Liver (tissue), 9 donors: Measurements from ENCODE around the gene GNB1. TPM values are rescaled to one million over a fixed set of nuclear protein-coding genes. Genes with fewer than 3 reads are reported as not detected.
"Not testable (repeated sequence)": the region's sequence is repeated elsewhere in the genome, so short reads cannot be mapped to it uniquely, and the experiment has no call there.

Experiments used
- DNase-seq: peaks from one replicate; pipeline ENCODE4 v3.0.0-alpha.2; 2017; ENCODE audit warnings: low spot score
- H3K27ac ChIP-seq, 2 donors: one replicate each; pipeline ENCODE4 v1.7.0; 2013; ENCODE audit warnings: inconsistent platforms in 2 of 2, low read length in 2 of 2, control low read depth in 1 of 2, low read depth in 1 of 2, mild to moderate bottlenecking in 1 of 2
- H3K27me3 ChIP-seq, 4 donors: one replicate each; pipeline versions ENCODE4 v1.6.1 to v1.7.0; 2013; ENCODE audit warnings: low read length in 3 of 4, inconsistent platforms in 1 of 4, mild to moderate bottlenecking in 1 of 4, moderate library complexity in 1 of 4; ENCODE audit not compliant: control insufficient read depth in 4 of 4, insufficient read depth in 4 of 4
- H3K36me3 ChIP-seq, 4 donors: one replicate each; pipeline versions ENCODE4 v1.6.1 to v1.7.0; 2013; ENCODE audit warnings: low read length in 3 of 4, mild to moderate bottlenecking in 3 of 4, low read depth in 1 of 4, moderate library complexity in 1 of 4; ENCODE audit not compliant: control insufficient read depth in 4 of 4, insufficient read depth in 3 of 4
- H3K4me1 ChIP-seq, 4 donors: one replicate each; pipeline versions ENCODE4 v1.6.1 to v1.7.0; 2013; ENCODE audit warnings: low read length in 3 of 4, mild to moderate bottlenecking in 3 of 4, moderate library complexity in 1 of 4; ENCODE audit not compliant: control insufficient read depth in 4 of 4, insufficient read depth in 4 of 4
- H3K4me3 ChIP-seq, 3 donors: one replicate each; pipeline versions ENCODE4 v1.6.1 to v1.7.0; 2013; ENCODE audit warnings: low read length in 3 of 3, control low read depth in 1 of 3, low read depth in 1 of 3, mild to moderate bottlenecking in 1 of 3
- H3K9ac ChIP-seq, 2 donors: one replicate each; pipeline ENCODE4 v1.7.0; 2013; ENCODE audit warnings: low read length in 2 of 2, mild to moderate bottlenecking in 2 of 2, moderate library complexity in 2 of 2, control low read depth in 1 of 2, low read depth in 1 of 2
- H3K9me3 ChIP-seq, 4 donors: one replicate each; pipeline versions ENCODE4 v1.6.1 to v1.7.0; 2013; ENCODE audit warnings: low read length in 3 of 4; ENCODE audit not compliant: control insufficient read depth in 4 of 4
- ATF3 ChIP-seq: IDR thresholded peaks from 2 replicates; pipeline ENCODE4 v1.6.1; 2016; ENCODE audit warnings: antibody characterized with exemption
- EGR1 ChIP-seq, 2 donors: IDR thresholded peaks; 2 replicates each; pipeline ENCODE4 v1.6.1; 2016 to 2018; ENCODE audit warnings: antibody characterized with exemption in 2 of 2, low read depth in 2 of 2
- FOXA1 ChIP-seq: IDR thresholded peaks from 2 replicates; pipeline ENCODE4 v1.6.1; 2016; ENCODE audit warnings: antibody characterized with exemption
- FOXA2 ChIP-seq: IDR thresholded peaks from 2 replicates; pipeline ENCODE4 v1.6.1; 2016; ENCODE audit warnings: antibody characterized with exemption
- GABPA ChIP-seq, 2 donors: IDR thresholded peaks in 1 of 2; conservative IDR thresholded peaks in 1 of 2; 2 replicates each; pipeline ENCODE4 v1.6.1; 2016; ENCODE audit warnings: antibody characterized with exemption in 2 of 2, mild to moderate bottlenecking in 1 of 2, moderate library complexity in 1 of 2
- HNF4A ChIP-seq, 2 donors: conservative IDR thresholded peaks; 2 replicates each; pipeline ENCODE4 v1.6.1; 2016; ENCODE audit warnings: antibody characterized with exemption in 2 of 2, mild to moderate bottlenecking in 2 of 2
- HNF4G ChIP-seq: IDR thresholded peaks from 2 replicates; pipeline ENCODE4 v1.6.1; 2016; ENCODE audit warnings: antibody characterized with exemption
- JUND ChIP-seq, 2 donors: IDR thresholded peaks; 2 replicates each; pipeline ENCODE4 v1.6.1; 2016; ENCODE audit warnings: antibody characterized with exemption in 2 of 2
- NR2F2 ChIP-seq: IDR thresholded peaks from 2 replicates; pipeline ENCODE4 v1.6.1; 2016; ENCODE audit warnings: antibody characterized with exemption
- RAD21 ChIP-seq, 2 donors: IDR thresholded peaks; 2 replicates each; pipeline ENCODE4 v1.6.1; 2016; ENCODE audit warnings: antibody characterized with exemption in 2 of 2, mild to moderate bottlenecking in 2 of 2
- REST ChIP-seq: IDR thresholded peaks from 2 replicates; pipeline ENCODE4 v1.6.1; 2016; ENCODE audit warnings: antibody characterized with exemption, mild to moderate bottlenecking
- RXRA ChIP-seq, 2 donors: IDR thresholded peaks; 2 replicates each; pipeline ENCODE4 v1.6.1; 2017 to 2018; ENCODE audit warnings: antibody characterized with exemption in 2 of 2, mild to moderate bottlenecking in 1 of 2
- SP1 ChIP-seq: IDR thresholded peaks from 2 replicates; pipeline ENCODE4 v1.6.1; 2018; ENCODE audit warnings: antibody characterized with exemption, mild to moderate bottlenecking
- TAF1 ChIP-seq: conservative IDR thresholded peaks from 2 replicates; pipeline ENCODE4 v1.6.1; 2016; ENCODE audit warnings: antibody characterized with exemption, mild to moderate bottlenecking
- YY1 ChIP-seq: IDR thresholded peaks from 2 replicates; pipeline ENCODE4 v1.6.1; 2016; ENCODE audit warnings: antibody characterized with exemption, mild to moderate bottlenecking
- WGBS: extraction: QIAGEN DNeasy Blood & Tissue Kit; methylation state at CpG from one replicate; pipeline ENCODE4 v1.1.7; 2013; 5-methylcytosine and 5-hydroxymethylcytosine counted together
- polyA plus RNA-seq, 2 donors: library from polyadenylated mRNA; stranded (reverse) in 1 of 2; unstranded in 1 of 2; fragments of 200-250 nt in 1 of 2; fragments of >200 nt in 1 of 2; fragmentation: Nextera tagmentation in 1 of 2; extraction: Ambion mirVana in 1 of 2; gene quantifications; one replicate each; pipeline versions ENCODE4 v1.2.1 to v1.2.3, GENCODE V29; 2013 to 2015
- total RNA-seq, 2 donors: library from RNA; depleted of rRNA; stranded (reverse); fragments of >200 nt; gene quantifications; one replicate each; pipeline ENCODE4 v1.2.3, GENCODE V29; 2014
- TF ChIP-seq, protein P1 (sequence below): fragments of 150-350 bp; IDR thresholded peaks from 2 replicates; pipeline ENCODE4 v1.5.1; 2017; ENCODE audit warnings: improper control_type of control experiment, low read depth, low read length; ENCODE audit not compliant: missing input control
- TF ChIP-seq, protein P2 (sequence below): IDR thresholded peaks from 2 replicates; pipeline ENCODE4 v1.6.1; 2016; ENCODE audit warnings: antibody characterized with exemption
- TF ChIP-seq, protein P3 (sequence below): IDR thresholded peaks from 2 replicates; pipeline ENCODE4 v1.6.1; 2016; ENCODE audit warnings: antibody characterized with exemption
- donor health status: healthy.
- donor health status: healthy.
- donor health status: healthy.
- donor health status: healthy.
- donor health status: healthy.

The GNB1 gene
- total and polyA plus RNA-seq, 4 donors, result 22.3 to 68.5 (median 52.7) TPM

DNA sequence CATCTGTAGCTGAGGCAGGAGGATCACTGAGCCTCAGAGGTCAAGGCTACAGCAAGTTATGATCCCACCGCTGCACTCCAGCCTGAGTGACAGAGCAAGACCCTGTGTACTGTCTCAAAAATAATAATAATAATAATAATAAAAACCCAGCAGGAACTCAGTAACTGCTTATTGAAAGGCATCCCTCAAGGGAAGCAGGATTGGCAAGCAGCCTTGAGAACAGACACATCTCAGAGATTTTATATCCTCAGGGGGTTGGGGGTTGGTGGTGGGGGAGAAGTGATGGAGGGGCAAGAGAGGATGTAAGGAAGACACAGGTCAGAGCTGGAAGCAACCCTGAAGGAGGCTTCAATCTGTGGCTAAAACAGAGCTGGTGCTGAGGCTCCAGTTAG is 29.6 kb downstream of the GNB1 start:
- no peaks in the 10 kb centered on the region for H3K9me3 ChIP-seq
- H3K27me3 ChIP-seq, result no peaks in the 10 kb centered on the region
- H3K9ac ChIP-seq, result no peak overlapping the region
- H3K4me3 ChIP-seq, result no peak overlapping the region
- H3K36me3 ChIP-seq, result no peaks in the 10 kb centered on the region
- 71% methylated on average over 1 of the region's 1 CpG for WGBS
- DNase-seq, result no peak
- H3K4me1 ChIP-seq, result peaks cover 5 to 28% (median 12%) of the 10 kb centered on the region in 4 donors
- no peak overlapping the region for H3K27ac ChIP-seq
- TF ChIP-seq RAD21 (IDR thresholded peaks at IDR 0.05) (no peak), REST (no peak), ATF3 (no peak), GABPA (IDR thresholded peaks at IDR 0.05 in 1 of 2, conservative IDR thresholded peaks at IDR 0.05 in 1 of 2) (no peak), YY1 (no peak), FOXA1 (no peak), FOXA2 (no peak), NR2F2 (no peak), HNF4A (conservative IDR thresholded peaks at IDR 0.05) (no peak), SP1 (no peak), HNF4G (no peak), RXRA (IDR thresholded peaks at IDR 0.05) (no peak), JUND (IDR thresholded peaks at IDR 0.05) (no peak), EGR1 (IDR thresholded peaks at IDR 0.05; ENCODE audit: low read depth in 2 of 2) (no peak), TAF1 (no peak)
- TF ChIP-seq, protein P1, sequence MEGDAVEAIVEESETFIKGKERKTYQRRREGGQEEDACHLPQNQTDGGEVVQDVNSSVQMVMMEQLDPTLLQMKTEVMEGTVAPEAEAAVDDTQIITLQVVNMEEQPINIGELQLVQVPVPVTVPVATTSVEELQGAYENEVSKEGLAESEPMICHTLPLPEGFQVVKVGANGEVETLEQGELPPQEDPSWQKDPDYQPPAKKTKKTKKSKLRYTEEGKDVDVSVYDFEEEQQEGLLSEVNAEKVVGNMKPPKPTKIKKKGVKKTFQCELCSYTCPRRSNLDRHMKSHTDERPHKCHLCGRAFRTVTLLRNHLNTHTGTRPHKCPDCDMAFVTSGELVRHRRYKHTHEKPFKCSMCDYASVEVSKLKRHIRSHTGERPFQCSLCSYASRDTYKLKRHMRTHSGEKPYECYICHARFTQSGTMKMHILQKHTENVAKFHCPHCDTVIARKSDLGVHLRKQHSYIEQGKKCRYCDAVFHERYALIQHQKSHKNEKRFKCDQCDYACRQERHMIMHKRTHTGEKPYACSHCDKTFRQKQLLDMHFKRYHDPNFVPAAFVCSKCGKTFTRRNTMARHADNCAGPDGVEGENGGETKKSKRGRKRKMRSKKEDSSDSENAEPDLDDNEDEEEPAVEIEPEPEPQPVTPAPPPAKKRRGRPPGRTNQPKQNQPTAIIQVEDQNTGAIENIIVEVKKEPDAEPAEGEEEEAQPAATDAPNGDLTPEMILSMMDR, result no peak
- TF ChIP-seq, protein P2, sequence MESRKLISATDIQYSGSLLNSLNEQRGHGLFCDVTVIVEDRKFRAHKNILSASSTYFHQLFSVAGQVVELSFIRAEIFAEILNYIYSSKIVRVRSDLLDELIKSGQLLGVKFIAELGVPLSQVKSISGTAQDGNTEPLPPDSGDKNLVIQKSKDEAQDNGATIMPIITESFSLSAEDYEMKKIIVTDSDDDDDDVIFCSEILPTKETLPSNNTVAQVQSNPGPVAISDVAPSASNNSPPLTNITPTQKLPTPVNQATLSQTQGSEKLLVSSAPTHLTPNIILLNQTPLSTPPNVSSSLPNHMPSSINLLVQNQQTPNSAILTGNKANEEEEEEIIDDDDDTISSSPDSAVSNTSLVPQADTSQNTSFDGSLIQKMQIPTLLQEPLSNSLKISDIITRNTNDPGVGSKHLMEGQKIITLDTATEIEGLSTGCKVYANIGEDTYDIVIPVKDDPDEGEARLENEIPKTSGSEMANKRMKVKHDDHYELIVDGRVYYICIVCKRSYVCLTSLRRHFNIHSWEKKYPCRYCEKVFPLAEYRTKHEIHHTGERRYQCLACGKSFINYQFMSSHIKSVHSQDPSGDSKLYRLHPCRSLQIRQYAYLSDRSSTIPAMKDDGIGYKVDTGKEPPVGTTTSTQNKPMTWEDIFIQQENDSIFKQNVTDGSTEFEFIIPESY, result no peak
- TF ChIP-seq, protein P3, sequence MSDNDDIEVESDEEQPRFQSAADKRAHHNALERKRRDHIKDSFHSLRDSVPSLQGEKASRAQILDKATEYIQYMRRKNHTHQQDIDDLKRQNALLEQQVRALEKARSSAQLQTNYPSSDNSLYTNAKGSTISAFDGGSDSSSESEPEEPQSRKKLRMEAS, result no peak

DNA sequence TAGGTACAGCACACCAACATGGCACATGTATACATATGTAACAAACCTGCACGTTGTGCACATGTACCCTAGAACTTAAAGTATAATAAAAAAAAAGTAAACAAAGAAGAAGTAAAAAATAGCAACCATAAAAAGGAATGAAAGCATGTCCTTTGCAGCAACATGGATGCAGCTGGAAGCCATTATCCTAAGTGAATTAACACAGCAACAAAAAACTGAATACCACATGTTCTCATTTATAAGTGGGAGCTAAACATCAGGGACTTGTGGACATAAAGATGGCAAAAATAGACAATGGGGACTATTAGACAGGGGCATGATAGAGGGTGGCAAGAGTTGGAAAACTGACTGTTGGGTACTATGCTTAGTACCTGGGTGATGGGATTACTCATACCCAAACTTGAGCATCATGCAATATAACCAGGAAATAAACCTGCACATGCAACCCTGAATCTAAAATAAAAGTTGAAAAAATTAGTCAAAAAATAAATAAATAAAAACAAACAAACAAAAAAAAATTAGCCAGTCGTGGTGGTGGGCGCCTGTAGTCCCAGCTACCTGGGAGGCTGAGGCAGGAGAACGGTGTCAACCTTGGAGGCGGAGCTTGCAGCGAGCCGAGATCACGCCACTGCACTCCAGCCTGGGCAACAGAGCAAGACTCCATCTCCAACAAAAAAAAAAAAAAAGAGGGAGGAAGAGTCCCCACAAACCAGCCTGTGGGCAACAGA is 30.8 kb downstream of the GNB1 start:
- not testable (repeated sequence) for H3K27ac ChIP-seq, H3K9ac ChIP-seq, H3K4me3 ChIP-seq, DNase-seq, H3K27me3 ChIP-seq, H3K36me3 ChIP-seq, H3K9me3 ChIP-seq
- peaks cover 5 to 28% (median 12%) of the 10 kb centered on the region in 4 donors for H3K4me1 ChIP-seq
- WGBS, result 89% methylated on average over 8 of the region's 8 CpGs
